Vagina (tissue), 2 donors: ENCODE data around the gene SRSF3.

ENCODE experiments used
- POLR2A ChIP-seq, 2 donors: fragments of 450-650 bp; IDR thresholded peaks; one replicate each; pipeline ENCODE4 v1.6.1; 2017; ENCODE audit warnings: antibody characterized with exemption in 2 of 2, mild to moderate bottlenecking in 2 of 2, moderate library complexity in 2 of 2
- POLR2AphosphoS5 ChIP-seq, 2 donors: sonication (generic); formaldehyde crosslinking; IDR thresholded peaks; one replicate each; pipeline ENCODE4 v1.9.0; 2017; ENCODE audit warnings: antibody characterized with exemption in 2 of 2, mild to moderate bottlenecking in 2 of 2, low read depth in 1 of 2; ENCODE audit not compliant: insufficient read depth in 1 of 2
- TF ChIP-seq, protein P1 (sequence below), 3 experiments: fragments of 450-650 bp in 2 of 3; fragments of 200-600 bp in 1 of 3; sonication (generic) in 1 of 3; IDR thresholded peaks; one replicate each; pipeline ENCODE4 v1.5.1; 2017 to 2019; ENCODE audit warnings: antibody characterized with exemption in 3 of 3, mild to moderate bottlenecking in 2 of 3, moderate library complexity in 2 of 3

DNA sequence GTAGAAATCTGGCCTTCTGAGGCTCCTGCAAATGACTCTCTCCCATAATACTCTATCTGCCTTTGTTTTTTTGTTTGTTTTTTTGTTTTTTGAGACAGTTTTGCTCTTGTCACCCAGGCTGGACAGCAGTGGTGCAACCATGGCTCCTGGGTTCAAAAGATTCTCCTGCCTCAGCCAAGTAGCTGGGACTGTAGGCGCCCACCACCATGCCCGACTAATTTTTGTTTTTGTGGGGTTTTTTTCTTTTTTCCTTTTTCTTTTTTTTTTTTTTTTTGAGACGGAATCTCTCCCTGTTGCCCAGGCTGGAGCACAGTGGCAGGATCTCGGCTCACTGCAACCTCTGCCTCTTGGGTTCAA lies 30.3 kb upstream of the SRSF3 start:
- TF ChIP-seq, protein P1, sequence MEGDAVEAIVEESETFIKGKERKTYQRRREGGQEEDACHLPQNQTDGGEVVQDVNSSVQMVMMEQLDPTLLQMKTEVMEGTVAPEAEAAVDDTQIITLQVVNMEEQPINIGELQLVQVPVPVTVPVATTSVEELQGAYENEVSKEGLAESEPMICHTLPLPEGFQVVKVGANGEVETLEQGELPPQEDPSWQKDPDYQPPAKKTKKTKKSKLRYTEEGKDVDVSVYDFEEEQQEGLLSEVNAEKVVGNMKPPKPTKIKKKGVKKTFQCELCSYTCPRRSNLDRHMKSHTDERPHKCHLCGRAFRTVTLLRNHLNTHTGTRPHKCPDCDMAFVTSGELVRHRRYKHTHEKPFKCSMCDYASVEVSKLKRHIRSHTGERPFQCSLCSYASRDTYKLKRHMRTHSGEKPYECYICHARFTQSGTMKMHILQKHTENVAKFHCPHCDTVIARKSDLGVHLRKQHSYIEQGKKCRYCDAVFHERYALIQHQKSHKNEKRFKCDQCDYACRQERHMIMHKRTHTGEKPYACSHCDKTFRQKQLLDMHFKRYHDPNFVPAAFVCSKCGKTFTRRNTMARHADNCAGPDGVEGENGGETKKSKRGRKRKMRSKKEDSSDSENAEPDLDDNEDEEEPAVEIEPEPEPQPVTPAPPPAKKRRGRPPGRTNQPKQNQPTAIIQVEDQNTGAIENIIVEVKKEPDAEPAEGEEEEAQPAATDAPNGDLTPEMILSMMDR (IDR thresholded peaks at IDR 0.05) = no peak
- TF ChIP-seq POLR2AphosphoS5 (IDR thresholded peaks at IDR 0.05; ENCODE audit: insufficient read depth in 1 of 2, low read depth in 1 of 2) = no peak
- no peak for TF ChIP-seq POLR2A (IDR thresholded peaks at IDR 0.05)
